Spleen (tissue), 11 donors: ENCODE data around the gene TPST2. TPM values are rescaled to one million over a fixed set of nuclear protein-coding genes. Genes with fewer than 3 reads are reported as not detected.
A peak's percentile ranks its signal among the peaks of the same experiment; 100 is the strongest.

Experiments
- DNase-seq: peaks from one replicate; pipeline ENCODE4 v3.0.0-alpha.2; 2020
- H3K27ac ChIP-seq, 8 donors: fragments of 200-600 bp; sonication (generic) in 7 of 8; 1 replicate in 4 of 8; 2 replicates in 4 of 8; pipeline versions ENCODE4 v1.5.0 to v1.8.0; 2016 to 2021; ENCODE audit warnings: inconsistent platforms in 4 of 8, mild to moderate bottlenecking in 4 of 8, moderate library complexity in 1 of 8
- H3K27me3 ChIP-seq, 7 donors: fragments of 200-600 bp; sonication (generic) in 6 of 7; replicated peaks in 1 of 7; 1 replicate in 4 of 7; 2 replicates in 3 of 7; pipeline versions ENCODE4 v1.5.0 to v1.8.0; 2016 to 2021; ENCODE audit warnings: inconsistent platforms in 3 of 7, mild to moderate bottlenecking in 1 of 7
- H3K36me3 ChIP-seq, 6 donors: fragments of 200-600 bp; sonication (generic) in 5 of 6; 1 replicate in 4 of 6; 2 replicates in 2 of 6; pipeline versions ENCODE4 v1.5.0 to v1.8.0; 2016 to 2021; ENCODE audit warnings: inconsistent platforms in 2 of 6
- H3K4me1 ChIP-seq, 6 donors: fragments of 200-600 bp; sonication (generic) in 5 of 6; 1 replicate in 3 of 6; 2 replicates in 3 of 6; pipeline versions ENCODE4 v1.5.0 to v1.8.0; 2016 to 2021; ENCODE audit warnings: inconsistent platforms in 3 of 6
- H3K4me3 ChIP-seq, 8 donors: fragments of 200-600 bp; sonication (generic) in 7 of 8; 1 replicate in 4 of 8; 2 replicates in 4 of 8; pipeline versions ENCODE4 v1.5.0 to v1.8.0; 2016 to 2021; ENCODE audit warnings: inconsistent platforms in 4 of 8, mild to moderate bottlenecking in 4 of 8, moderate library complexity in 2 of 8
- H3K9me3 ChIP-seq, 8 donors: fragments of 200-600 bp; sonication (generic) in 7 of 8; 1 replicate in 4 of 8; 2 replicates in 4 of 8; pipeline versions ENCODE4 v1.5.0 to v1.8.0; 2016 to 2021; ENCODE audit warnings: inconsistent platforms in 4 of 8
- CTCF ChIP-seq, 11 experiments: fragments of 200-600 bp in 7 of 11; fragments of 450-650 bp in 4 of 11; sonication (generic) in 4 of 11; IDR thresholded peaks in 8 of 11; conservative IDR thresholded peaks in 3 of 11; 1 replicate in 7 of 11; 2 replicates in 4 of 11; pipeline versions ENCODE4 v1.4.0 to v1.8.0; 2016 to 2021; ENCODE audit warnings: antibody characterized with exemption in 11 of 11, inconsistent platforms in 4 of 11, mild to moderate bottlenecking in 1 of 11
- POLR2A ChIP-seq, 3 donors: fragments of 450-650 bp; IDR thresholded peaks; one replicate each; pipeline ENCODE4 v1.5.1; 2017; ENCODE audit warnings: antibody characterized with exemption in 3 of 3, mild to moderate bottlenecking in 1 of 3
- POLR2AphosphoS5 ChIP-seq, 3 donors: sonication (generic); formaldehyde crosslinking; IDR thresholded peaks; one replicate each; pipeline ENCODE4 v1.5.1; 2017; ENCODE audit warnings: antibody characterized with exemption in 3 of 3
- WGBS, 5 donors: extraction: QIAGEN DNeasy Blood & Tissue Kit in 3 of 5; methylation state at CpG; one replicate each; pipeline versions ENCODE4 v1.1.5 to v1.1.7; 2013 to 2018; 5-methylcytosine and 5-hydroxymethylcytosine counted together
- intact Hi-C: fragments of 100-400 bp; cut with DNase I; formaldehyde crosslinking; loops from one replicate; pipeline ENCODE4 v1.15.0; 2023; ENCODE audit warnings: low total_unique reads
- polyA plus RNA-seq, 3 donors: library from polyadenylated mRNA; stranded (reverse); fragments of 200-250 nt; gene quantifications; one replicate each; pipeline ENCODE4 v1.2.1, GENCODE V29; 2013
- total RNA-seq, 7 donors: library from RNA; depleted of rRNA in 3 of 7; stranded (reverse); fragments of >200 nt in 3 of 7; fragmentation: NEBNext Ultra II Directional in 4 of 7; extraction: Animal tissue kit (Norgen Biotek cat#: 25700) in 4 of 7; gene quantifications; one replicate each; pipeline versions ENCODE4 v1.1.0 to v1.2.1, GENCODE V29; 2016 to 2021
- donor health status: healthy with polysubstance abuse.
- donor health status: DM: no; HTN: no; CAD: no; lungs with moderate emphysema.
- donor health status: DM: no; HTN: no; CAD: no.
- donor health status: Bipolar disorder and iron deficiency.
- donor health status: healthy.
- donor health status: DM: no; HTN: no; CAD: no.
- donor health status: DM: yes; HTN: yes; CAD: no.

TPST2 gene
- total and polyA plus RNA-seq, 10 donors, result 14.6 to 119 (median 54.3) TPM

- DNase-seq, result no peak
- Histone ChIP-seq H3K9me3 (no peaks in the 10 kb centered on the region), H3K36me3 (peaks cover 0 to 33% (median 0%) of the 10 kb centered on the region in 6 donors), H3K27ac (no peak overlapping the region), H3K27me3 (no peaks in the 10 kb centered on the region), H3K4me1 (peaks cover 6 to 95% (median 54%) of the 10 kb centered on the region in 6 donors), H3K4me3 (no peak overlapping the region)
- 63 to 86% (median 81%) methylated on average over 9 to 10 of the region's 10 CpGs for WGBS, 5 donors
- no peak for TF ChIP-seq POLR2AphosphoS5 (IDR thresholded peaks at IDR 0.05)
- TF ChIP-seq CTCF (IDR thresholded peaks at IDR 0.05 in 8 of 11, conservative IDR thresholded peaks at IDR 0.05 in 3 of 11), result no peak
- TF ChIP-seq POLR2A (IDR thresholded peaks at IDR 0.05), result no peak
- intact Hi-C loops, result no loop called here
Observed at GRCh38 chr22:26552466-26552865, 37.5 kb downstream of the TPST2 start.

GRCh38 chr22:26551568-26551967 lies 38.4 kb downstream of the TPST2 start:
- H3K4me3 ChIP-seq, result no peak overlapping the region
- H3K27me3 ChIP-seq, result no peaks in the 10 kb centered on the region
- intact Hi-C loops, result no loop called here
- no peaks in the 10 kb centered on the region for H3K9me3 ChIP-seq
- DNase-seq, result no peak
- peaks cover 0 to 38% (median 0%) of the 10 kb centered on the region in 6 donors for H3K36me3 ChIP-seq
- TF ChIP-seq CTCF (IDR thresholded peaks at IDR 0.05 in 8 of 11, conservative IDR thresholded peaks at IDR 0.05 in 3 of 11), result no peak
- no peak for TF ChIP-seq POLR2AphosphoS5 (IDR thresholded peaks at IDR 0.05)
- no peak for TF ChIP-seq POLR2A (IDR thresholded peaks at IDR 0.05)
- peaks cover 6 to 95% (median 55%) of the 10 kb centered on the region in 6 donors for H3K4me1 ChIP-seq
- WGBS, 5 donors, result 80 to 93% (median 89%) methylated on average over 2 of the region's 2 CpGs
- peak overlapping the region in 3 of 8 donors; percentile 10 to 37 (median 25) for H3K27ac ChIP-seq

GRCh38 chr22:26550498-26551033 lies 39.4 kb downstream of the TPST2 start:
- no peak for TF ChIP-seq POLR2A (IDR thresholded peaks at IDR 0.05)
- TF ChIP-seq POLR2AphosphoS5 (IDR thresholded peaks at IDR 0.05), result peak in 2 of 3 donors; percentile 61 to 64
- TF ChIP-seq CTCF (IDR thresholded peaks at IDR 0.05 in 8 of 11, conservative IDR thresholded peaks at IDR 0.05 in 3 of 11), result no peak
- no peak for DNase-seq
- Histone ChIP-seq H3K27me3 (no peaks in the 10 kb centered on the region), H3K36me3 (peaks cover 0 to 38% (median 0%) of the 10 kb centered on the region in 6 donors), H3K4me3 (no peak overlapping the region), H3K9me3 (no peaks in the 10 kb centered on the region), H3K4me1 (peaks cover 6 to 94% (median 54%) of the 10 kb centered on the region in 6 donors), H3K27ac (peak overlapping the region in 5 of 8 donors; percentile 3 to 37 (median 10))
- intact Hi-C loops, result no loop called here
- 60 to 73% (median 67%) methylated on average over 8 of the region's 8 CpGs for WGBS, 5 donors

GRCh38 chr22:26549902-26550497 lies 39.9 kb downstream of the TPST2 start:
- Histone ChIP-seq H3K27ac (peak overlapping the region in 2 of 8 donors; percentile 10 to 37), H3K9me3 (no peaks in the 10 kb centered on the region), H3K4me1 (peaks cover 6 to 93% (median 52%) of the 10 kb centered on the region in 6 donors), H3K27me3 (no peaks in the 10 kb centered on the region), H3K4me3 (no peak overlapping the region), H3K36me3 (peaks cover 0 to 37% (median 0%) of the 10 kb centered on the region in 6 donors)
- 89 to 96% (median 90%) methylated on average over 3 to 4 of the region's 4 CpGs for WGBS, 5 donors
- TF ChIP-seq CTCF (IDR thresholded peaks at IDR 0.05 in 8 of 11, conservative IDR thresholded peaks at IDR 0.05 in 3 of 11) (no peak), POLR2A (IDR thresholded peaks at IDR 0.05) (no peak), POLR2AphosphoS5 (IDR thresholded peaks at IDR 0.05) (no peak)
- intact Hi-C loops, result no loop called here
- no peak for DNase-seq
